ENCODE measurements around the gene DRC7.

Gene DRC7

DNA sequence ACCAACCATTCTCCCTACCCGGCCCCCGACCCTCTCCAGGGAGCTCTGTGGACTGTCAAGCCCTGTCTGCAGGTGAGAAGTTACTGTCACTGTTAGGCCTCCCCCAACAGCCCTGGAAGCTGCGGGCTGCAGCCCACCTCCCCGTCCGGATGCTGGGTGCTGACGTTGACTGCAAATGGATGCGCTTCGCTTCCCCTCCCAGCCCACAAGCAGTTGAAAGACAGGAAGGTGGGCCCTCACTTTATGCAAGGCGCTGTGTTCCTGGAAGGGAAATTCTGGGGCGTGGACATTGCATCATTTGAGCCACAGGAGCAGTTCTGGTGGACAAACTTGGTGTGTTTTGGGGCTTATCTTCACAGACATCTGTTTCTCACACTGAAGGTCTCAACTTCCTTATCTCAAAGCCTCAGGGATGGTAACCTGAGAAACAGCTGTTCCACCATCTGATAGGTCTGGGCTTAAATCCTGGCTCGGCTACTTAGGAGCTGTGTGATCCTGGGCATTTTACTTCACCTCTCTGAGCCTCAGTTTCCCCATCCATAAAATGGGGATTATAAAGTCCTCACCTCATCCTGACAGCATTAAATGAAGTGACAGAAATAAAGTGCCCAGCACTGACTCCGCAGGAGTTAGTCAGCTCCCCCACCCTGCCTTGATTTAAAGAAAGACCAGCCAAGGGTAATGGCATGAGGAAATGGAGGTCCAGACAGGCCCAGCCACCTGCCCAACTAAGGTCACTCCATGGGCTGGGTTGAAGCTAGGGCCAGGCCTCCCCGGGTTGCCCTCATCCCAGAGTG lies 4.6 kb upstream of the DRC7 start:
- Histone ChIP-seq H3K27me3 (peaks cover 0 to 20% of the 10 kb centered on the region in 2 donors), H3K4me3 (no peak overlapping the region), H3K27ac (no peak overlapping the region), H3K9me3 (no peaks in the 10 kb centered on the region), H3K4me1 (no peaks in the 10 kb centered on the region), H3K36me3 (no peaks in the 10 kb centered on the region)
- intact Hi-C loops (cut with DNase I; ENCODE audit: low total_unique reads): no loop called here
- peak in 1 of 2 donors; percentile 40 for DNase-seq
- TF ChIP-seq, protein P1, sequence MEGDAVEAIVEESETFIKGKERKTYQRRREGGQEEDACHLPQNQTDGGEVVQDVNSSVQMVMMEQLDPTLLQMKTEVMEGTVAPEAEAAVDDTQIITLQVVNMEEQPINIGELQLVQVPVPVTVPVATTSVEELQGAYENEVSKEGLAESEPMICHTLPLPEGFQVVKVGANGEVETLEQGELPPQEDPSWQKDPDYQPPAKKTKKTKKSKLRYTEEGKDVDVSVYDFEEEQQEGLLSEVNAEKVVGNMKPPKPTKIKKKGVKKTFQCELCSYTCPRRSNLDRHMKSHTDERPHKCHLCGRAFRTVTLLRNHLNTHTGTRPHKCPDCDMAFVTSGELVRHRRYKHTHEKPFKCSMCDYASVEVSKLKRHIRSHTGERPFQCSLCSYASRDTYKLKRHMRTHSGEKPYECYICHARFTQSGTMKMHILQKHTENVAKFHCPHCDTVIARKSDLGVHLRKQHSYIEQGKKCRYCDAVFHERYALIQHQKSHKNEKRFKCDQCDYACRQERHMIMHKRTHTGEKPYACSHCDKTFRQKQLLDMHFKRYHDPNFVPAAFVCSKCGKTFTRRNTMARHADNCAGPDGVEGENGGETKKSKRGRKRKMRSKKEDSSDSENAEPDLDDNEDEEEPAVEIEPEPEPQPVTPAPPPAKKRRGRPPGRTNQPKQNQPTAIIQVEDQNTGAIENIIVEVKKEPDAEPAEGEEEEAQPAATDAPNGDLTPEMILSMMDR (IDR thresholded peaks at IDR 0.05): no peak

DNA sequence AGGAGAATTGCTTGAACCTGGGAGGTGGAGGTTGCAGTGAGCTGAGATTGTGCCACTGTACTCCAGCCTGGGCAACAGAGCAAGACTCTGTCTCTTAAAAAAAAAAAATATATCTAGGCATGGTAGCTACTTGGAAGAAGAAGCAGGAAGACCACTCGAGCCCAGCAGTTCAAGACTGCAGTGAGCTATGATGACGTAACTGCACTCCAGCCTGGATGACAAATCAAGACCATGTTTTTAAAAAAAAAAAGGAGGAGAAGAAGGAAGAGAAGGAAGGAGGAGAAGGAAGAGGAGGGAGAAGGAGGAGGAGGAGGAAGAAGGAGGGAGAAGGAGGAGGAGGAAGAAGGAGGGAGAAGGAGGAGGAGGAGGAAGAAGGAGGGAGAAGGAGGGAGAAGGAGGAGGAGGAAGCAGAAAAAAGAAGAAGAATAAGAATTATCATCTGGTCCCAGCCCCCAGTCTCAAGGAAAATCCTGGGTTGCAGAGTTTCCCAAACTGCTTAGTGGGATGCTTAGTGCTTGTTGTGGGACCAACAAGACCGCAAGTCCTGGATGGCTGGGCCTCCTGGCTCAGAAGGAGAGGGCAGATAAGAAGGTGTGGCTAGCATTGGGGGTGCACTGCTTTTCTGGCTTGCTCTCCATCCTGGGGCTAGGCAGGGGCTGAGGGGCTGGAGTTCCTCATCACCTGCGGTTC lies 3.7 kb upstream of the DRC7 start:
- Histone ChIP-seq H3K27ac (no peak overlapping the region), H3K4me1 (no peaks in the 10 kb centered on the region), H3K4me3 (no peak overlapping the region), H3K27me3 (peaks cover 0 to 20% of the 10 kb centered on the region in 2 donors), H3K9me3 (no peaks in the 10 kb centered on the region), H3K36me3 (no peaks in the 10 kb centered on the region)
- DNase-seq: peak in 1 of 2 donors; percentile 15
- intact Hi-C loops (cut with DNase I; ENCODE audit: low total_unique reads): no loop called here
- TF ChIP-seq, protein P1 (IDR thresholded peaks at IDR 0.05): no peak

DNA sequence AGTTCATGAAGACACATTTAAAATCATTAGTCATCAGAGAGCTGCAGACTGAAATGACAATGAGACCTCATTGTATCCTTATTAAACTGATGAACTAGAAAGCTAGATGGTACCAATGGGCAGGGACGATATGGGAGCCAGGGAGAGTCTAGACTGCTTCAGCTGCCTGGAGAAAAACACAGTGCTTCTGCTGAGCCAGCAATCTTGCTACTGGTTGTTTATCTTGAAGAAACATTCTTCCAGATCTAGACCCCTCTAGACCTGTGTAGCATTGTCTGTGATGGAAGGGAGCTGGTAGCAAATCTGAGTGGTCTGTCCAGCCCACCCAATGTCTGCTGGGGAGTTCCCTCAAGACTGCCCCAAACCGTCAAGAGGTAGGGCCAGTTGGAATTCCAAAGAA lies 2.0 kb upstream of the DRC7 start:
- DNase-seq: no peak
- Histone ChIP-seq H3K36me3 (no peaks in the 10 kb centered on the region), H3K4me3 (no peak overlapping the region), H3K4me1 (no peaks in the 10 kb centered on the region), H3K27me3 (peaks cover 0 to 20% of the 10 kb centered on the region in 2 donors), H3K27ac (no peak overlapping the region), H3K9me3 (no peaks in the 10 kb centered on the region)
- TF ChIP-seq, protein P1 (IDR thresholded peaks at IDR 0.05): no peak
- intact Hi-C loops (cut with DNase I; ENCODE audit: low total_unique reads): no loop called here

DNA sequence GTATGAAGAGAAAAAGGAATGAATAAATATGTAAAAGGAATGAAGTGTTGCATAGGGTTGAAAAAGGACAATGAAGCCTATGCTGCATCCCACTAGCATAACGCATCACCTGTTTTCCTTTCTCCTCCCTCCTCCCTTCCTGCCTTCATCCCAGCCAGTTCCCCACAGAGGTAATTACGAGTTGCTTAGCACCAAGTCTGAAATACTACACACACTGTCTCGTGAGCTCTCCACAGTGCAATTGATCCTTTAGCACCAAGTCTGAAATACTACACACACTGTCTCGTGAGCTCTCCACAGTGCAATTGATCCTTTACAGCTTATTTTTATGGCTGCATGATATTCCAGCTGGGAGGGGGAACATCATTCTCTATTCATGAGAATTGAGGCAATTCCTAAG lies 1.1 kb upstream of the DRC7 start:
- no peak for DNase-seq
- TF ChIP-seq, protein P1 (IDR thresholded peaks at IDR 0.05): no peak
- H3K27me3 ChIP-seq: peaks cover 0 to 17% of the 10 kb centered on the region in 2 donors
- no peaks in the 10 kb centered on the region for H3K36me3 ChIP-seq
- H3K9me3 ChIP-seq: no peaks in the 10 kb centered on the region
- no peak overlapping the region for H3K27ac ChIP-seq
- no peak overlapping the region for H3K4me3 ChIP-seq
- no peaks in the 10 kb centered on the region for H3K4me1 ChIP-seq
- intact Hi-C loops (cut with DNase I; ENCODE audit: low total_unique reads): no loop called here

DNA sequence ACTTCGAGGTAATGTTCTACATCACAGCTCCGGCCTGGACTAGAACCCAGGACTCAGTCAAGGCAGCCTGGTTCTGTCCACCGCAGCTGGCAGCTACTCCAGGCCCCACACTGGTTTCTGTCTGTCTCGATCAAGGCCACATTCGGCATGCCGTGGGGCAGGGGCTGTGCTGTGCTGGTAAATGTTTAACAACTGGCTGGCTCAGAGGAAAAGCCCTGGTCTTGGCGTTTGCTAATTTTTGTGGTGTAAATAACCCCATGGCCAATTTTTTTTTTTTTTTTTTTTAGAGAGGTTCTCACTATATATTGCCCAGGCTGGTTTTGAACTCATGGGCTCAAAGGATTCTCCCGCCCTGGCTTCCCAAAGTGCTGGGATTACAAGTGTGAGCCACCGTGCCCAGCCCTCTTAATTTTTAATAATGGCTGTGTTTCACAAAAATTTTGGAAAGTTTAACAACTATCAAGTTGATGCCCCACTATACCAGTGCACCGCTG lies 328 bp upstream of the DRC7 start:
- Histone ChIP-seq H3K27ac (no peak overlapping the region), H3K36me3 (no peaks in the 10 kb centered on the region), H3K4me3 (no peak overlapping the region), H3K27me3 (peaks cover 0 to 10% of the 10 kb centered on the region in 2 donors), H3K9me3 (no peaks in the 10 kb centered on the region), H3K4me1 (no peaks in the 10 kb centered on the region)
- DNase-seq: no peak
- TF ChIP-seq, protein P1 (IDR thresholded peaks at IDR 0.05): no peak
- intact Hi-C loops (cut with DNase I; ENCODE audit: low total_unique reads): no loop called here
